Ishikawa (cell line): Measurements from ENCODE around the gene ATAD3C.

Experiments used
- EP300 ChIP-seq: IDR thresholded peaks from 2 replicates; pipeline ENCODE4 v1.6.1; 2012; ENCODE audit warnings: borderline replicate concordance
- FOXM1 ChIP-seq: IDR thresholded peaks from 2 replicates; pipeline ENCODE4 v1.6.1; 2012; ENCODE audit warnings: low read depth, borderline replicate concordance
- MAX ChIP-seq: IDR thresholded peaks from 2 replicates; pipeline ENCODE4 v1.6.1; 2012
- RAD21 ChIP-seq: IDR thresholded peaks from 2 replicates; pipeline ENCODE4 v1.6.1; 2012; ENCODE audit warnings: low read depth
- REST ChIP-seq: IDR thresholded peaks from 2 replicates; pipeline ENCODE4 v1.6.1; 2012; ENCODE audit warnings: low read depth, mild to moderate bottlenecking
- TAF1 ChIP-seq: IDR thresholded peaks from 2 replicates; pipeline ENCODE4 v1.6.1; 2012; ENCODE audit warnings: low read depth, mild to moderate bottlenecking
- TCF12 ChIP-seq: IDR thresholded peaks from 2 replicates; pipeline ENCODE4 v1.6.1; 2012; ENCODE audit warnings: low read depth
- YY1 ChIP-seq: IDR thresholded peaks from 2 replicates; pipeline ENCODE4 v1.6.1; 2012; ENCODE audit warnings: low read depth
- ZBTB7A ChIP-seq: IDR thresholded peaks from 2 replicates; pipeline ENCODE4 v1.6.1; 2012; ENCODE audit warnings: low read depth
- TF ChIP-seq, protein P1 (sequence below): IDR thresholded peaks from 2 replicates; pipeline ENCODE4 v1.6.1; 2012

- no peak for TF ChIP-seq MAX
- no peak for TF ChIP-seq REST
- no peak for TF ChIP-seq YY1
- no peak for TF ChIP-seq EP300
- TF ChIP-seq RAD21 = no peak
- TF ChIP-seq, protein P1, sequence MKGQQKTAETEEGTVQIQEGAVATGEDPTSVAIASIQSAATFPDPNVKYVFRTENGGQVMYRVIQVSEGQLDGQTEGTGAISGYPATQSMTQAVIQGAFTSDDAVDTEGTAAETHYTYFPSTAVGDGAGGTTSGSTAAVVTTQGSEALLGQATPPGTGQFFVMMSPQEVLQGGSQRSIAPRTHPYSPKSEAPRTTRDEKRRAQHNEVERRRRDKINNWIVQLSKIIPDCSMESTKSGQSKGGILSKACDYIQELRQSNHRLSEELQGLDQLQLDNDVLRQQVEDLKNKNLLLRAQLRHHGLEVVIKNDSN = no peak
- no peak for TF ChIP-seq TAF1
- TF ChIP-seq ZBTB7A = no peak
- TF ChIP-seq TCF12 = no peak
- no peak for TF ChIP-seq FOXM1
These were observed 34.2 kb downstream of the ATAD3C start for GRCh38 chr1:1483714-1484113.
